Measurements from ENCODE around the gene STX10.

Gene STX10

GRCh38 chr19:13150187-13150930 is at the start of gene STX10, which contains the start of gene IER2:
TSS of gene STX10 (minus strand) at chr19:13150375. CDS start at chr19:13150173, 202 bp downstream.
TSS of gene IER2 (plus strand) at chr19:13150411. CDS start at chr19:13153187, 2,776 bp downstream.
- H3K4me3 Mint-ChIP-seq = peak within 1 kb of the TSS; percentile 95 to 100 (median 100)

GRCh38 chr19:13198634-13199033 is 48.5 kb upstream of the STX10 start:
- Mint-ChIP-seq H3K27me3 (ENCODE audit: low read depth) (peaks cover 5% of the 10 kb centered on the region), H3K4me1 (no peaks in the 10 kb centered on the region), H3K4me3 (no peak overlapping the region), H3K36me3 (ENCODE audit: low read depth) (no peaks in the 10 kb centered on the region), H3K9me3 (no peaks in the 10 kb centered on the region), H3K27ac (no peak overlapping the region)
- TF ChIP-seq CTCF (IDR thresholded peaks at IDR 0.05; ENCODE audit: unreplicated experiment in 3 of 3) = no peak

More at GRCh38 chr19:13150187-13150930, at the start of gene STX10, which contains the start of gene IER2:
- TF ChIP-seq CTCF (IDR thresholded peaks at IDR 0.05; ENCODE audit: unreplicated experiment in 3 of 3) = peak; percentile 42 to 69 (median 42)
- peaks cover 11% of the 10 kb centered on the region for H3K4me1 Mint-ChIP-seq
- H3K36me3 Mint-ChIP-seq (ENCODE audit: low read depth) = peaks cover 16% of the 10 kb centered on the region
- peaks cover 5% of the 10 kb centered on the region for H3K27me3 Mint-ChIP-seq (ENCODE audit: low read depth)
- peak within 1 kb of the TSS; percentile 95 to 100 (median 96) for H3K27ac Mint-ChIP-seq
- H3K9me3 Mint-ChIP-seq = no peaks in the 10 kb centered on the region

- peak in 1 of 3 experiments; percentile 44 for TF ChIP-seq CTCF (IDR thresholded peaks at IDR 0.05; ENCODE audit: unreplicated experiment in 3 of 3)
- peaks cover 5% of the 10 kb centered on the region for H3K27me3 Mint-ChIP-seq (ENCODE audit: low read depth)
- no peaks in the 10 kb centered on the region for H3K36me3 Mint-ChIP-seq (ENCODE audit: low read depth)
- no peaks in the 10 kb centered on the region for H3K4me1 Mint-ChIP-seq
- H3K4me3 Mint-ChIP-seq = no peak overlapping the region
- H3K27ac Mint-ChIP-seq = peak overlapping the region in 1 of 3 experiments; percentile 37
- H3K9me3 Mint-ChIP-seq = no peaks in the 10 kb centered on the region
Observed at GRCh38 chr19:13195678-13196077, 45.5 kb upstream of the STX10 start.

DNA sequence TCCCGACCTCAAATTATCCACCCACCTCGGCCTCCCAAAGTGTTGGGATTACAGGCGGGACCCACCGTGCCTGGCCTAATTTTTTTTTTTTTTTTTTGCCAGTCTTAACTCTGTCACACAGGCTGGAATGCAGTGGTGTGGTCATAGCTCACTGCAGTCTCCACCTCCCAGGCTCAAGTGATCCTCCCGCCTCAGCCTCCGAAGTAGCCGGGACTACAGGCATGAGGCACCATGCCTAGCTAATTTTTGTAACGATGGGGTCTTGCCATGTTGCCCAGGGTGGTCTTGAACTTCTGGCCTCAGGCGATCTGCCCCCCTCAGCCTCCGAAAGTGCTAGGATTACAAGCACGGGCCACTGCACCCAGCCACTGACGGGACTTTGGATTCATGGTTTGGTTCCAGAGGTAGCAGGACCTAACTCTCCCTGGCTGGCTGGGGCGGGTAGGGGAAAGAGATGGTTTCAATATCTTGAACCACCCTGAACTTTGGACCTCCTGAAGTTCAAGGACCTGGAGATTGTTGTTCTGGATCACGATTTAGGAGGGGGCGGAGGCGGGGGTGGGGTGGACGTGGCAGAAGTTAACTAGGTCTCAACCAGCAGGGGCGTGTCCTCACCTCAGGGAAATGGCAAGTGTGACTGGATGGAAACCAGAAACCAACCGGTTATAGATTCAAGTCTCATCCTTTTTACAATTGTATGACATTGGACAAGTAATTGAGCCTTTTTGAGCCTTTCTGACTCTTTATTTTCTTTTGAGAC is 40.8 kb upstream of the STX10 start:
- Mint-ChIP-seq H3K36me3 (ENCODE audit: low read depth) (no peaks in the 10 kb centered on the region), H3K9me3 (no peaks in the 10 kb centered on the region), H3K27ac (no peak overlapping the region), H3K4me3 (no peak overlapping the region), H3K27me3 (ENCODE audit: low read depth) (no peaks in the 10 kb centered on the region), H3K4me1 (peaks cover under 1% of the 10 kb centered on the region)
- TF ChIP-seq CTCF (IDR thresholded peaks at IDR 0.05; ENCODE audit: unreplicated experiment in 3 of 3) = no peak

- no peak overlapping the region for H3K27ac Mint-ChIP-seq
- no peaks in the 10 kb centered on the region for H3K27me3 Mint-ChIP-seq (ENCODE audit: low read depth)
- no peak for TF ChIP-seq CTCF (IDR thresholded peaks at IDR 0.05; ENCODE audit: unreplicated experiment in 3 of 3)
- peaks cover 4% of the 10 kb centered on the region for H3K4me1 Mint-ChIP-seq
- no peaks in the 10 kb centered on the region for H3K36me3 Mint-ChIP-seq (ENCODE audit: low read depth)
- no peaks in the 10 kb centered on the region for H3K9me3 Mint-ChIP-seq
- H3K4me3 Mint-ChIP-seq = no peak overlapping the region
Observed at GRCh38 chr19:13189600-13189999, 39.4 kb upstream of the STX10 start.
